GM18511 (cell line): ENCODE data around the gene CNOT10.
"Not testable (repeated sequence)": the region's sequence is repeated elsewhere in the genome, so short reads cannot be mapped to it uniquely, and the experiment has no call there.

Experiments
- ATAC-seq: cut with Tn5 transposase; IDR thresholded peaks from one replicate; pipeline ENCODE4 v1.9.1; 2021; ENCODE audit warnings: mild to moderate bottlenecking, moderate library complexity; ENCODE audit not compliant: unreplicated experiment

Gene CNOT10

DNA sequence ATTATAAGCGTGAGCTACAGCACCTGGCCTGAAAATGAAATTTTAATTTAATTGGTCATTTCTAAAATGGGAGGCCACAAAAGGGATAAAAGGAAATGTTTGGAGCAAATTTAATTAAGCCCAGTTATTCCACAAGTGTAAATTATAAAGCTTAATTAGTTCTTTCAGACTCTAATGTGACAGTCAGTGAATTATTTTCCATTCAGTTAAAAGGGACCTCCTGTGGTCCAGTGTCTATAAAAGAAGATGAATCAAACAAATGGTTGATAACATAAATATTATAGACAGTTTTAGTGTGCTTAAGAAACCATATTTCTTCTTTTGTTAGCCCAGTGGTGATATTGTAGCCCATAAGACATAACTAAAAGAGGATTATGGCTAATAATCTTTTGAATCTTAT lies 66.4 kb downstream of the CNOT10 start:
- no peak for ATAC-seq

DNA sequence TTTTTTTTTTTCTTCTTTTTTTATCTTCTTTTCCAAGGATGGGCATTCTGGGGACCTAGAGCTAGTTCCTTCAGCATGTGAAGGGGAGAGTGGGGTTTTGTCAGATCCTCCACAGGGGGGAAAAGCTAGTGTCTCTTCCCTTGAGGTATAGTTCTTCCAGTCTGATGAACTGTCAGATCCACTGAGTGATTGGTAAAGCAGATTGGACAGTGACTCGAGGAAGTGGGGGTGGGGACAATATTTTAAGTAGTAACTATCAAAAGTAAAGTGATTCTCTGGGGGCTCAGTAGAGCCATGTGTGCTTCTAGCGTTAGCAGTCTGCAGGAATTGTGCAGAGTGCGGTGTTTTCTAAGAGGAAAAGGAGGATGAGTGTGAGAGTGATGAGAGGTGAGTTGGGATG lies 70.8 kb downstream of the CNOT10 start:
- ATAC-seq = no peak

DNA sequence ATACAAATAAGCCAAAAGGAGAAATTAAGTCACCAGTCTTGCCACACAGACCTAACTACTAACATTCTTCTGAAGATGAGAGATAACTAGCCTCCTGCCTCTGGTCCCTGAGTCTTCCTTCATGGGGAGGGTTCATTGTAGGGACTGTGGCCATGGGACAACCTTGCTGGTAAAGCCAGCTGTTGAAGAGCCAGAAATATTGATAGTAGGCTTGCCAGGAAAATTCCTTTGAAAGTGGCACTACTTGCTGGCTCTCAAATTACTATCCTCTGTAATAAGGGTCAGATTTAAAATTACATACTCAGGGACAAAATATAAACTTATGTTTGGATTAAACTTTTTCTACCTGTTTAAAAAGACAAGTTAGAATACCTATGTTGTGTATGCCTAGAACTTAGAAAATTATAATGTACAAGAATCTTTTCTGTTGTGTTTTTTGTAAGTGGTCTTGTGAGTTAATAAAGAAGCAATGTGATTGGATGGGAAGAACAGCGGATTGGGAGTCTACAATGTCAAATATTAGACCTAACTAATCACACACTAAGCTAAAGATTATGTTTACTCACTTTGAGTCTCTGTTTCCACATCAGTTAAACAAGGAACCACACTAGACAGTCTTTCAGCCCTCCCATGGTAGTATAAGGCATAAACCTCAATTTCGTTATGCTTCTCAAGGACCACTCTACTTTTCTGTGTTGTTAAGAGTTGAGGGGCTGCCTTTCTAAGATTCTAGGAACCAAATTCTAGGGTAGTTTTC lies 72.8 kb downstream of the CNOT10 start:
- ATAC-seq = no peak

DNA sequence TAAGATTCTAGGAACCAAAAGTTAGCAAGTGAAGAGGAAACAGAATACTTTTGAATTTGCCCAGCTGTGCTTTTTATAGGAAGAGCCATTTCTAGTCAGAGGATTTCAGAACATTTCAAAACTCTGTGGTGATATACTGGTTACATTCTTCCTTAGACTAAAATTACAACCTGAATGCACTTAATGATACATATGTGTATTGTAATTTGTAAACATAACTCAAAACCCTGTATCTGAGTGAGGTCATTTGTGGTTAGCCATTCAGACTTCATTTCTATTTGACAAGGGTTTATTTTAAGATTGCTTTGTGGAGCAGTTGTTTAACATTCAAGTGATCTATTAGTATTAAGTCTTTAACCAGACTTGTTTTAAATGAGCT lies 73.4 kb downstream of the CNOT10 start:
- ATAC-seq = no peak

DNA sequence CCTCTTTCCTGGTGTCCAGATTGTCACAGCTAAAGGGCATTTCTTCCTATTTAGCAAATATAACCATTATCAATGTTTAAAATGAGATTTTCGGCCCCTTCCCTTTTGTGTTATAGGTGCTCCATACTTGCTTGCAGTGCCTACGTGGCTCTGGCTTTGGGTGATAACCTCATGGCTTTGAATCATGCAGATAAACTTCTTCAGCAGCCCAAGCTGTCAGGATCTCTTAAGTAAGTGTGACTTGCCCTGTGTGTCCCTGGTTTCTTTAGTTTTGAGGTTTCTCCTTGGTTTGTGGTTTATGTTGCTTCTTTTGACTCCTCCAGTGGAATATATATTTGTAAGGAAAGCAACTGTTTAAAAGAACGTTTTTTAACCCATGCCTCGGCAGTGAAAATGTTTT lies 74.4 kb downstream of the CNOT10 start:
- no peak for ATAC-seq

DNA sequence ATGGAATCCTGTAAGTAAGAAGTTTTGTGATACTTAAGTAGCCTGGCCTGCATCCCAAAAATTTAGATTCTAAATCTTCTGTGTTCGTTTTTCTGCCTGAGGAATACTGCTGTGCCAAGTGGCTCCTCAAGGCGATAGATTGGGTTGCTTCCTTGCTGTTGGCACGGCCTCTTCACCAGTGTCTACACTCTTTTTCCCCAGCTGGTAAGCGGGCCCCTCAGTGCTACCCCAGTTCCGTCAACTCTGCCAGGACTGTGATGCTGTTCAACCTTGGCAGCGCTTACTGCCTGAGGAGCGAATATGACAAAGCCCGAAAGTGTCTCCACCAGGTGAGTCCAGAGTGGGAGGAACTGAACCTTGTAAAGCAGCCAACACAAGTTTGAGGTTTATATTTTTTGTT lies 79.5 kb downstream of the CNOT10 start:
- ATAC-seq = no peak

DNA sequence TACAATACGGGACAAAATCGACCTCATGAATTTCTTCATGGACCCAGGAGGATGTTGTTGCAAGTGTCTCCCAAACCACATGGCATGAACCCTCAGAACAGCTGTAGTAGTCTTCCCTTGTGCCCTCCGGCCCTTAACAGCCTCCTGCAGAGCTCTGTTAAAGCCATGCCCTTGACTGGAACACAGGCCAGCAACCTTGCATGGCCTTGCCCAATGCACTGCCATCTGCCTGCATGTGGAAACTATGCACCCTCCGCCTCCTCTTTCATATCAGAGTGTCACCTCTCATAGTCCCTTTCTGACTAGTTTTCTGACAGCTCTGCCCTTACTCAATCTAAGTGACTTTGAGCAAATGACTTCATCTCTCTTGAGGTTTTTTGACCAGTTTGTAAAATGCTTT lies 93.4 kb downstream of the CNOT10 start:
- ATAC-seq = no peak

DNA sequence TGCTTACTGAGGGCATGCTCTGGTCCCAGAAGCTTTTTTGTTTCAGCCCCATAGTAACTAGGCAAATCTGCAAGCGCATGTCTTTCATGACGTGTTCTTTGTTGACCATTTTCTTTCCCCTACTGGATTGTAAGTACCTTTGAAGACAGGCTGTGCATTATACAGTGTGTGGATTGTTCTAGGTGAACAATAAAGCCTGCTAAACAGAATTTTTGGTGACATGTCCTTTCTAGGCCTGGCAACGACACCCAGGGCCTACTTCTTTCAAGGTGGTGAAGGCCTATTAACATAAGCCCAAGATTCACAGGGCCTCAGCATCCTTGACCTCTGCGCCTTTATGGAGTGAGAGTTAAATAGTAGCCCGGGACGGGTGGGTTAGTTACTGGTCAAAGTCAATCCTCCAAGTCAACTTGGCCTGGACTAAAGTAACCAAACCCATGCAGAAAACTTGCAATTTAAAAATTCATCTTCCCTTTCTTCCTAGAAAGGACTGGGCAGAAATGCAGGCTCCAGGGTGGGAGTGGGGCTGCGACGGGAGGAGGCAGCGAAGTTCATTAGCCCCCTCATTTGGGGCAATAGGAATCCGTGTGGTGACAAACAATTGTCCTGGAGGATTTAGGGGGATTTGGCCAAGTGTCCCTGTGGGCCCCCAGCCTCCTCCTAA lies 95.2 kb downstream of the CNOT10 start:
- no peak for ATAC-seq

DNA sequence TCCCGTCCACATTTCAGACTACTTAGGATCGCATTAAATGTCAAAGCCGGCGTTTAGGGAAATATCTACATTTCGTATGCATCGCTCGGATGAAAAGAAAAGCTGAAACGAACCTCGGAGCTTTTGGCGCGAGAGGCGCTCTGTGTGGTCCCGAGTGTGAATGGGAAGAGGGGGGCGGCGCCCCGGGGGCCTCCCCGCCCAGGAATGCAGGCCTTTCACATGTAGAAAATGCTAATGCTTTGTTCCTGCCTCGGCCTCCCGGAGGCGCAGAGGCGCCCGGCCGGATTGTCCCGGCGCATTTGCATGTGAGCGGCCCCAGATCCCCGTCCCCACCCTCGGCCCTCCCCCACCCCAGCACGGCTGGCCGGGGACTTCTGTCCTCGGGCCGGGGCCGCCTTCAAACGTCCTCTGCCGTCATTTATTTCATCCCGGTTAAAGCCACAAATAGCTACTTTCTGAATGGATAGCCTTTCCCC lies 95.8 kb downstream of the CNOT10 start:
- ATAC-seq = peak; percentile 53

DNA sequence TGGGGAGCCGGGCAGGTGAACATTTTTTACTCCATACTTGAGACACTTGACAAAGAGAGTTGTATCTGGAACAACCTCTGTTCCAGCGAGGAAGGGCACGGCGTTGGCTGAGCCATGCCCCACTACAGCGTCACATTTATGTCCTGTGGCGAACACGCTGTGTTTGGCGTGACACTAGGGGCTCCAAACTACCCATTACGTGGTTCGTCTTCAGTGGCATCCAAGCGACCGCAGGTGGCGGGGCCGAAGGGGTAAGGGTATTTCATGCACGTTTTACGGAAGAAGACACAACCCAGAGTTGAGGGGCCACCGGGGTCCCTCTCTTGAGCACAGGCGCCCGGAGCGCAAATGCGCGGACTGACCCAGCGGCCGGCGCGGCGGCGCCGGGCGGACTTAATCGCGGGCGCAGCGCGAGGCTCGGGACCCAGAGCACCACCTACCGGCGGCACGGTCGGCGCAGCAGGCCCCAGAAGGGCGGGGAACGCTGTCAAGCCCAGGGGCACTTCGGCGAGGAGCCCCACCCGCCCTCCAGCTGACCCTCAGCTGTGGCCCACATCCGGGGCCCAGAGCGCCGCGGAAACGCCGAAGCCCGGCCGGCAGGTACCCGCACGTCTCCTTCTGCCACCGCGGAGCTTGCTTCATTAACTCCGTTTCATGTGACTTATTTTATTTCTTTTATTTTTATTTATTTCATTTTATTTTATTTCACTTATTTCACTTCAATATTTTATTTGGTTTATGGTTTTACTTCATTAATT lies 96.4 kb downstream of the CNOT10 start:
- ATAC-seq = peak; percentile 95

DNA sequence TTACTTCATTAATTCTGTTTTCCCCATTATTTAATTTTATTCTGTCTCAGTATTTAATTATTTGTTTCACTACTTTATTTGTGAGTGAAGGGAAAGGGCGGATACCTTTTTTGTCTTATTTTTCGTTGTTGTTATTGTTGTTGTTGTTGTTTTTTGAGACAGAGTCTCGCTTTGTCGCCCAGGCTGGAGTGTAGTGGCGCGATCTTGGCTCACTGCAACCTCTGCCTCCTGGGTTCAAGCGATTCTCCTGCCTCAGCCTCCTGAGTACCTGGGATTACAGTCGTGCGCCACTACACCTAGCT lies 96.9 kb downstream of the CNOT10 start:
- not testable (repeated sequence) for ATAC-seq

DNA sequence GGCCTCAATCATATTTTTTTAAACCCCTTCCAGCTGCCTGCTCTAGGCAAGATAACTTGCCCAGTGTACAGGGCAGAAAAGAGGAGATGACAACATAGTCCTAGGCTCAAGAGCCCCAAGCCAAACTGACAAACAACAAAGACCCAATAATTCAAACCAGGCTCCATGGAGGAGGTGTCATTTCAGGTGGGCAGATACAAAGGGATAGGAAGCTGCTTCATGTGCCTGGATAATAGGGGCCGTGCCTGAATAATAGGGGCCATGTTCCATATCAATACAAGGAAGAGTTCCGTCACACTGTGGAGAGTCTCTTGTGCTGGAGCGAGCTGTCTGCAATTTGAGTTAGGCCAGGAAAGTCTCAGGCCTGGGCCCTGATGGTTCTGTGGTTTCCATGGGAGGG lies 97.4 kb downstream of the CNOT10 start:
- ATAC-seq = no peak

DNA sequence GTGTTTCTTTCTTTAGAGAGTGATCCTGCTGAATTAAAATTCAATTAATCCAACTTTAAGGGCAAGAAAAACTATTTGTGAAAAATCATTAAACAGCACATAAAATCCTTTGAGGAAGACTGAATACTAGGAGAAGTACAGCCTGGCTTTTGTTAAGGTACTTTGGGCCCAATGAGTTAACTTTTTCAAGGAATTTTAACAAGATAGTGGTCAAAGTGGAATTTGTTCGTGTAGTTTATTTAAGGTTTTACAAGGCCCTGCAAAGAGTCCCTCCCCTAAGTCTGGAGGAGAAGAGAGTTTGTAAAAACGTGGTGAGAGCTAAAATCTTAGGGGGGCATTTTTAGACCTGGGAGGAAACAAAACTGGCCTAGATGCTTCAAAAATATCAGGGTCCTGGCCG lies 106.8 kb downstream of the CNOT10 start:
- ATAC-seq = no peak

DNA sequence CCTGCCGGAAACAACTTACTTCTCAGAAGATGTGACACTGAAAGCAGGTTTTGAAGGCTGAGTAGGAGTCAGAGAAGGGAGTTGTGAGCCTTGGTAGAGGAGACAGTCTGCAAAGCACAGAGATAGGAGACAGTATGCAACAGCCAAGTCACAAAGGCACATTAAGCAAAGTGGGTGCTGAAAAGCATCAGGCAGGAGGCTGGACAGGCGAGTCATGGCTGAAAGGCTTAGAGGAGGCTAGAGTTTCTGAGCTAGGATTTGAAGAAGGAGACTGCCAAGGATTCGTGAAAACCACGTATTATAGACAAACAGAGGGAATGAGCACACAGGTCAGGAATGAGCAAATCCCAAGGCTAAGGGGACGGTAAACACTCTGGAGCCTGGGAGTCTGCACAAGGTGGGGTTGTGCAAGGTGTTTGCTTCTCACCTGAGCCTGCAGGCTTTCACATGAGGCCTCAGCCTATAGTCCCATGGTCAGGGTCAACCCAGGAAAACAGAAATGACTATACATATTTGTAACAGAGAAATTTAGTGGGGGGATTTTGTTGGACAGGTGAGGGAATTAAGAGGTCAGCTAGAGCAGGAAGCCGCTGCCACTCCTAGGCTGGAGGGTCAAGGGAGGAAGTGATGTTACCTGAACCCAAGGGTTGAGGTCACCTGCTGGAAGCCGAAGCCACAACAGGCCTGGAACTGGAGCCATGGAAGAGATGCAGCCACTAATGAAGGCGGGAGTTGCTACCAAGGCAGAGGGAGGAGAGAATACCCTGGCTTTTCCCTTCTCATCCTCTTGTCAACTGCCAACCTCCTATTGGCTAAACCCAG lies 109.7 kb downstream of the CNOT10 start:
- no peak for ATAC-seq

DNA sequence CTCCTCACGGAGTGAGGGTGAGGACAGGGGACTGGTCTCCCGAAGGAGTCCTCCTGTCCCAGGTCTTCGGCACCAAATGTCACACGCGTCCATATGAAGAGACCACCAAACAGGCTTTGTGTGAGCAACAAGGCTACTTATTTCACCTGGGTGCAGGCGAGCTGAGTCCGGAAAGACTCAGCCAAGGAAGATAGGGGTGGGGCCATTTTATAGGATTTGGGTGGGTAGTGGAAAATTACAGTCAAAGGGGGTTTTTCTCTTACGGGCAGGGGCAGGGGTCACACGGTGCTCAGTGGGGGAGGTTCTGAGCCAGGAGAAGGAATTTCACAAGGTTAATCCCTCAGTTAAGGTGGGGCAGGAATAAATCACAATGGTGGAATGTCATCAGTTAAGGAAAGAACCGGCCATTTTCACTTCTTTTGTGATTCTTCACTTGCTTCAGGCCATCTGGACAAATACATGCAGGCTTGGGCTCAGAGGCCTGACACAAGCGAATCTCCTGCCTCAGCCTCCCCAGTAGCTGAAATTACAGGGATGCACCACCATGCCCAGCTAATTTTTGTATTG lies 111.5 kb downstream of the CNOT10 start:
- not testable (repeated sequence) for ATAC-seq

DNA sequence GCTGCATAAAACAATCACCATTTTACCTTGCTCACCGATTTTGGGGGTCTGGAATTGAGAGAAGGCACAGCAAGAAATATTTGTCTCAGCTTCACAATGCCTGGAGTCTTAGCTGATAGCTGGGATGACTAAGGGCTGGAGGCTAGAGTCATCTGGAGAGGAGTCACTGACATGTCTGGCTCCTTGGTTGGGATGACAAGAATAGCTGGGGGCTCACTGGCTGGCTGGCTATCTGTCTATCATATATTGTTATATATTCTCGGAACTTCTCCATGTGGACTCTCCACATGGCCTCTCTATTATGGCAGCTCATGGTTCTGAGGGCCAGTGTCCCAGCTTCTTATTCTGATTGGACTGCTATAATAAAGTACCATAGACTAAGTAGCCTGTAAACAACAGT lies 112.8 kb downstream of the CNOT10 start:
- no peak for ATAC-seq

DNA sequence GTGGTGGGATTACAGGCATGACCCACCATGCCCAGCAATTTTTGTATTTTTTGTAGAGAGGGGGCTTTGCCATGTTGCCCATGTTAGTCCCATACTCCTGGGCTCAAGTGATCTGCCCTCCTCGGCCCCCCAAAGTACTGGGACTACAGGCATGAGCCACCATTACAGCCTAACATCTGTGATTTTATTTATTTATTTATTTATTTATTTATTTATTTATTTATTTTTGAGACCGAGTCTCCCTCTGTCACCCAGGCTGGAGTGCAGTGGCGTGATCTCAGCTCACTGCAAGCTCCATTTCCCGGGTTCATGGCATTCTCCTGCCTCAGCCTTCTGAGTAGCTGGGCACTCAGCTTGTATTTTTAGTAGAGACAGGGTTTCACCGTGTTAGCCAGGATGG lies 116.5 kb downstream of the CNOT10 start:
- not testable (repeated sequence) for ATAC-seq

DNA sequence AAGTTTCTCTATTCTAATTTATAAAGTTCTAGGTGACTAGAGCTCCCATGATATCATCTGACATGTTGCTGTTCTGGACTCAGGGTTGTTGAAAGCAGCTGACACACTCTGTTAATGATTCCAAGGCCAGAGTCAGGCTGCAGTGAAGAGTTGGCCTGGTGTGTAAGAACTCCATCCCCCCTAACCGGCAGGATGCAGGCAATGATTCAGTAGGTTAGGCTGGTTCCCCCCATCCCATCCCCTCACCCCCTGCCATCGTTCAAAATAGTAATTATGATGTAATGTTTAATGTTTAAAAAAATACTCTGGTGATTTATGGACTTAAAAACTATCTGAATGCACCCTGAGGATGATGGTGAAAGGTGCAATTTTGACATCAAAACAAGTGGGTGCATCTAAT lies 128.2 kb downstream of the CNOT10 start:
- peak; percentile 76 for ATAC-seq

DNA sequence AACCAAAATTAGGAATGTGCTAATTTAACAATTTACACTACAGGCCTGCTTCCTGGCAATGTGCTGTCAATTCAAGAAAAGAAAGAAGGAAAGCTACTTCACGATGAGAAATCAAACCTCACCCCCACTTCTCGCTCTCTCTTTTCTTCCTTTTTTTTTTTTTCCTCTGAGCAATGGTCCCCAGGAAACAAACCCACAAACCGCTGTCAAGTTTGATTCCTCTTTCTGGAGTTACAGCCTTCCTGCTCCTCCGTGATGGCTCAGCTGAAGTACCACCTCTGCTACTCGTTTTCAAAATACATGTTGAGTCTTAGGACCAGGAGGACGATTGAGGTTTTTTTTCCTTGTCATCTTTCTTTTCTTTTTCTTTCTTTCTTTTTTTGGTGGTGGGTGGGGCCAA lies 129.4 kb downstream of the CNOT10 start:
- ATAC-seq = no peak

DNA sequence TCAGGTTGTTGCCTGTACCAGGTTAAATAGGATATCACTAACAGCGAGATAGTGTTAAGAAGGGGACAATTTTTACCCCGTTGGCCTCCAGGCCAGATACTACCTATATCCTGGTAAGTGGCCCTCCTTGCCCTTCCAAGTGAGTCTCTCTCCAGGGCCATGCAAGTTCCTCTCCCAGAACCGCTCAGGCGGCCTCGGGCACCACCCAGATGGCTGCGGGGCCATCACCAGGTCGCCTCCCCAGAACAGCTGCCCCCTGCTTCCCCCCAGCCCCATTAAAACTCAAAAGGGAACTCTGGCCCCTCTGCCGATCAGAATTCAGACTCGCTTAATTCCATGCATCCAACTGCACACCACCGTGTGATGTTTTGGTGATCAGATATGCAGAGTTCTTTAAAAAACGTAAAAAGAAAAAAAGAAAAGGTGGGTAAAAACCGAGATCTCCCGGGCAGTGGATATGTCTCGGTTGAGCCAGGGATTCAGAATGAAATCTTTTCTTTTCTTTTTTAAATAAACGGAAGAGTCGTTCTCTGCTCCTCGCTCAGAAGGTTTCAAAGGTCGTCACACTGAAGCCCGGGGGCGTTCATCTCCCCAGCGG lies 131.0 kb downstream of the CNOT10 start:
- no peak for ATAC-seq
